Panc1 (cell line): ENCODE measurements around the gene CCDC127. TPM values are rescaled to one million over a fixed set of nuclear protein-coding genes. Genes with fewer than 3 reads are reported as not detected.

Source experiments
- ATAC-seq: fragments of 200-7000 bp; cut with Tn5 transposase; 2 replicates; pipeline ENCODE4 v1.9.1; 2020; ENCODE audit warnings: mild to moderate bottlenecking, moderate library complexity
- BruUV-seq: library from RNA; stranded (reverse); fragments of 400-500 nt; replicated peaks from 2 replicates; lab custom pipeline; 2021; lab: Mats Ljungman, UMichigan
- CTCF ChIA-PET: fragments of 300-600 bp; sonication (Branson Sonifier 250); formaldehyde crosslinking; loops from one replicate; lab custom pipeline; 2022; ENCODE audit warnings: antibody characterized with exemption; lab: Charles Lee
- POLR2A ChIA-PET: fragments of 300-600 bp; sonication (Branson Sonifier 250); formaldehyde crosslinking; loops from one replicate; lab custom pipeline; 2022; ENCODE audit warnings: antibody characterized with exemption; lab: Charles Lee
- DNase-seq: peaks from one replicate; pipeline ENCODE4 v3.0.0-alpha.2; 2010; ENCODE audit warnings: low read depth, low spot score
- H3K27ac ChIP-seq: 2 replicates; pipeline ENCODE4 v1.5.1; 2011; ENCODE audit warnings: mild to moderate bottlenecking, low read length, inconsistent platforms
- H3K27me3 ChIP-seq: fragments of 200-500 bp; sonication (Bioruptor generic); 2 replicates; pipeline ENCODE4 v1.6.0; 2014; ENCODE audit warnings: low read length, inconsistent platforms; ENCODE audit not compliant: control insufficient read depth, insufficient read depth
- H3K36me3 ChIP-seq: fragments of 200-500 bp; sonication (Bioruptor generic); 2 replicates; pipeline ENCODE4 v1.5.1; 2014; ENCODE audit warnings: inconsistent platforms, mild to moderate bottlenecking, low read length, moderate library complexity; ENCODE audit not compliant: control insufficient read depth, insufficient read depth
- H3K4me1 ChIP-seq: 2 replicates; pipeline ENCODE4 v1.5.1; 2011; ENCODE audit warnings: inconsistent platforms, mild to moderate bottlenecking, low read length, moderate library complexity; ENCODE audit not compliant: control insufficient read depth, insufficient read depth
- H3K4me3 ChIP-seq, 2 experiments: 2 replicates each; pipeline ENCODE4 v1.5.1; 2011 to 2012; ENCODE audit warnings: low read depth in 2 of 2, low read length in 2 of 2, mild to moderate bottlenecking in 2 of 2, inconsistent platforms in 1 of 2, moderate library complexity in 1 of 2
- H3K9me3 ChIP-seq: fragments of 200-500 bp; sonication (Bioruptor generic); 2 replicates; pipeline ENCODE4 v1.5.1; 2014; ENCODE audit warnings: low read depth, mild to moderate bottlenecking, inconsistent platforms, low read length, moderate library complexity; ENCODE audit not compliant: control insufficient read depth, insufficient read depth
- CTCF ChIP-seq: fragments of 450-650 bp; IDR thresholded peaks from 2 replicates; pipeline ENCODE4 v1.5.1; 2017; ENCODE audit warnings: mild to moderate bottlenecking
- POLR2AphosphoS5 ChIP-seq: IDR thresholded peaks from 2 replicates; pipeline ENCODE4 v1.6.1; 2012; ENCODE audit warnings: mild to moderate bottlenecking, low read depth, low read length, moderate library complexity
- REST ChIP-seq, 2 experiments: IDR thresholded peaks; 2 replicates each; pipeline ENCODE4 v1.6.1; 2011 to 2012; ENCODE audit warnings: low read depth in 2 of 2, control low read depth in 1 of 2, low read length in 1 of 2, mild to moderate bottlenecking in 1 of 2, moderate library complexity in 1 of 2; ENCODE audit not compliant: insufficient read depth in 1 of 2
- SIN3A ChIP-seq: IDR thresholded peaks from 2 replicates; pipeline ENCODE4 v1.6.1; 2012; ENCODE audit warnings: low read depth, mild to moderate bottlenecking, low read length, moderate library complexity, borderline replicate concordance; ENCODE audit not compliant: insufficient read depth
- TCF7L2 ChIP-seq: IDR thresholded peaks from 2 replicates; pipeline ENCODE4 v1.6.1; 2011; ENCODE audit warnings: mild to moderate bottlenecking, low read depth, low read length, inconsistent platforms
- in situ Hi-C: cut with HindIII; loops from 2 replicates; pipeline ENCODE4 v1.10.0; 2016; ENCODE audit warnings: low sequenced_read_pairs, low pct_unique_long_range_greater_than_20kb
- intact Hi-C: fragments of 100-400 bp; cut with micrococcal nuclease; formaldehyde crosslinking; loops from one replicate; pipeline ENCODE4 v1.10.0; 2022; ENCODE audit not compliant: unreplicated experiment
- total RNA-seq: library from RNA; stranded (reverse); gene quantifications from one replicate; pipeline ENCODE4 v1.2.1, GENCODE V29; 2021; ENCODE audit not compliant: unreplicated experiment

CCDC127 gene
- total RNA-seq, 1 experiment from 2014 or later: 8.1 TPM

GRCh38 chr5:169728-170094 lies 48.2 kb downstream of the CCDC127 start:
- in situ Hi-C loops (no loop called here), intact Hi-C loops (no loop called here)
- H3K36me3 ChIP-seq: no peaks in the 10 kb centered on the region
- H3K27me3 ChIP-seq: no peaks in the 10 kb centered on the region
- H3K4me3 ChIP-seq: no peak overlapping the region
- ChIA-PET POLR2A (no interaction called here), CTCF (no interaction called here)
- H3K27ac ChIP-seq: no peak overlapping the region
- DNase-seq (no peak), ATAC-seq (no peak)
- TF ChIP-seq POLR2AphosphoS5 (no peak), CTCF (no peak), REST (IDR thresholded peaks at IDR 0.05; ENCODE audit: insufficient read depth in 1 of 2, low read depth in 2 of 2, low read length in 1 of 2) (no peak)
- peaks cover 9% of the 10 kb centered on the region; the same call in 1 of the 2 replicates for H3K4me1 ChIP-seq
- H3K9me3 ChIP-seq: no peaks in the 10 kb centered on the region
- no TSS peak for BruUV-seq

- Histone ChIP-seq H3K4me1 (peaks cover 9% of the 10 kb centered on the region; the same call in 1 of the 2 replicates), H3K4me3 (no peak overlapping the region), H3K36me3 (no peaks in the 10 kb centered on the region), H3K9me3 (no peaks in the 10 kb centered on the region), H3K27me3 (no peaks in the 10 kb centered on the region), H3K27ac (no peak overlapping the region)
- ATAC-seq: no peak
- intact Hi-C loops: no loop called here
- no peak for DNase-seq
- ChIA-PET CTCF (no interaction called here), POLR2A (no interaction called here)
- BruUV-seq: no TSS peak
- in situ Hi-C loops: no loop called here
- TF ChIP-seq REST (IDR thresholded peaks at IDR 0.05; ENCODE audit: insufficient read depth in 1 of 2, low read depth in 2 of 2, low read length in 1 of 2) (no peak), TCF7L2 (no peak), CTCF (no peak), SIN3A (no peak)
These were observed 48.8 kb downstream of the CCDC127 start for GRCh38 chr5:169071-169727.
